NCI-H1092 (cell line): ENCODE measurements around the gene TRAF3.
"Not testable (repeated sequence)": the region's sequence is repeated elsewhere in the genome, so short reads cannot be mapped to it uniquely, and the experiment has no call there.

ENCODE experiments used
- DNase-seq: peaks from one replicate; lab custom pipeline; 2025; lab: John Stamatoyannopoulos, UW

TRAF3 gene

GRCh38 chr14:102892651-102893050 is 115.4 kb downstream of the TRAF3 start:
- DNase-seq = no peak

- DNase-seq = no peak
Measured at GRCh38 chr14:102893452-102893851, 116.2 kb downstream of the TRAF3 start.

- not testable (repeated sequence) for DNase-seq
Measured at GRCh38 chr14:102896735-102897134, 119.5 kb downstream of the TRAF3 start.

- DNase-seq = no peak
Measured at GRCh38 chr14:102897299-102898027, 120.2 kb downstream of the TRAF3 start.

GRCh38 chr14:102898298-102898697 is 121.0 kb downstream of the TRAF3 start:
- no peak for DNase-seq

GRCh38 chr14:102898776-102899515 is 121.7 kb downstream of the TRAF3 start:
- no peak for DNase-seq

GRCh38 chr14:102899516-102899900 is 122.3 kb downstream of the TRAF3 start:
- no peak for DNase-seq

- DNase-seq = no peak
Measured at GRCh38 chr14:102900631-102901571, 123.7 kb downstream of the TRAF3 start.

GRCh38 chr14:102901633-102902032 is 124.4 kb downstream of the TRAF3 start:
- DNase-seq = no peak

- no peak for DNase-seq
Measured at GRCh38 chr14:102902086-102902485, 124.8 kb downstream of the TRAF3 start.

GRCh38 chr14:102902523-102903247 is 125.4 kb downstream of the TRAF3 start:
- no peak for DNase-seq

- DNase-seq = no peak
Measured at GRCh38 chr14:102903248-102903888, 126.1 kb downstream of the TRAF3 start.

GRCh38 chr14:102903889-102904512 is 126.8 kb downstream of the TRAF3 start:
- DNase-seq = no peak

- no peak for DNase-seq
Measured at GRCh38 chr14:102905116-102906108, 128.2 kb downstream of the TRAF3 start.

- no peak for DNase-seq
Measured at GRCh38 chr14:102906616-102907302, 129.5 kb downstream of the TRAF3 start.

- DNase-seq = no peak
Measured at GRCh38 chr14:102907303-102907844, 130.1 kb downstream of the TRAF3 start.

GRCh38 chr14:102907980-102908730 is 130.9 kb downstream of the TRAF3 start:
- DNase-seq = no peak
